ENCODE results near the gene MUC5AC. TPM values are rescaled to one million over a fixed set of nuclear protein-coding genes. Genes with fewer than 3 reads are reported as not detected.
"Not testable (repeated sequence)": the region's sequence is repeated elsewhere in the genome, so short reads cannot be mapped to it uniquely, and the experiment has no call there.

Gene MUC5AC
- polyA plus RNA-seq, 1 donor from 2014 or later = not detected

DNA sequence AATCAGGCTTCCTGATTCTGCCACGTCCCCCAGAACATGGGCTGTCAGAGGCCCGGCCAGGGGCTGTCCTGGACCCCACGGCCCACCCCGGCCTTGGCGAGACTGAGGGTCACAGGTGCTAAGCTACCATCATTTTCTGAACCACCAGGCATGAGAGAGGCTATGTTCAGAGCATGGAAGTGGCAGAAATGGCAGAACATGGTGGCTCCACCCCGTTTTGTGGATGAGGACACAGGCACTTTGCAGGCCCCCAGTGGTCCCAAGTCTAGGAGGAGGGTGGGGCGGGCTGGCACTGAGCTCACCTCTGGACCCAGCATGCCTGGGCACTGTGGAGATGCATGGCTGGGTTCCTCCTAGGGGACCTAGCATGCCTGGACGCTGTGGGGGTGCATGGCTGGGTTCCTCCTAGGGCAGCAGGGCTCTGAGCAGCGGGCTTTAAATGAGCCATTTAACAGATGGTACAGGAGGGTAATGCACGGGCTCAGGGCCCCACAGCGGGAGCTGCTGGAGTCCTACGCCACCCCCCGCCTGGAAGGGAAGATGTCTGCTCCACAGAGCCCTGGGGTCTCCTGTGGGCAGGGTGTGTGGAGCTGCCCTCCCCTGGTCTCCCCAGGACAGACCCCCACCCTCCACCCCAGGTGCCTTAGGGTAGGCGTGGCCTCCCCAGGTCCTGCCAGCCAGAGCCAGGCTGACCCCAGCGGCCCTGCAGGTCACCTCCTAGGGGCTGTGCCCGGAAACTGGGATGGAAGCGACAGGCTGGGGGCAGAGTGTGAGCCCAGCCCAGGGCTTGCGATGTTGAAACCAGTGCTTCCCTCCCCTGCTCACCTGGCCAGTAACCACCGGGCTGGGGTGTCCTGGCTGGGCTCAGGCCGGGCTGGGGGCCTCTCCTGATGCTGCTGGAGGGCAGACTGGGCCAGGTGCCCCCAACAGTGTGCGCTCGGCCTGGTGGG is 6.1 kb upstream of the MUC5AC start:
- H3K4me1 Mint-ChIP-seq = peaks cover 0 to 6% (median 4%) of the 10 kb centered on the region in 3 donors
- H3K27ac Mint-ChIP-seq = no peak overlapping the region
- H3K9me3 Mint-ChIP-seq = no peaks in the 10 kb centered on the region
- H3K4me3 Mint-ChIP-seq = no peak overlapping the region
- H3K36me3 Mint-ChIP-seq = no peaks in the 10 kb centered on the region
- H3K27me3 Mint-ChIP-seq = peaks cover 6% of the 10 kb centered on the region

DNA sequence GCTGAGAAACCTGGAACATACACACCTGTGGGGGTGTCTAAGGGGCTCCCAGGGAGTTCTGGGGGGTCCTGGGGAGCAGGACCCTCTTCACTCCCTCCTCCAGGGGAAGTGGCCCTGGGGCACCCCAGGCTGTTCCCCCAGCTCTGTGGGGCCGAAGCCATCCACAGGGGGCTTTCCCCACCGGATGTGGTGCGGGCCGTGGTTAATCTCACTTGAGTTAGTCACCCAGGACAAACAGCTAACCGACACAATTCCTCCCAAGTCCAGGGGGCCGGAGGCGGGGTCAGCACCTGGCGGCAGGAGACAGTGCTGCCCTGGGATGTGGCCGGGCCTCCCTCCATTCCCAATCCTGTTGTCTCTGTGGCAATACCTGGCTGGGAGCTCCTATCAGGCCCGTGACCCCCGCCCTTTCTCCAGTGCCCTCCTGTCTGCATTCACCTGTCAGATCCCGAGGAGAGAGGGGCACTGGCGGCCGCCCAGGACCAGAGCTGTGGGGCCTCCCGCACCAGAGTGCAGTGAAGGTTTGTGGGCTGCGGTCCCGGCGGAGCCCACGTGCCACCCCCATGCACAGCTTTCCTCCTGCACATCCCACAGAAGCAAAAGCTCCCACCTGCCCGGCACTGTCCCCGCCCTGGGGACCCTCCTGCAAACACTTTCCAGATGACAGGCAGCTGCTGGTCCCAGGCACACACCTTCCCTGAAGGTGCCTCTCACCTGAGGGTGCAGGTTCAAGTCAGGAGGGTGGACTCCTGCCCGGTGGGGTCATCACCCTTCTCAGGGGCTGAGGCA is 5.2 kb upstream of the MUC5AC start:
- H3K4me3 Mint-ChIP-seq = no peak overlapping the region
- H3K36me3 Mint-ChIP-seq = no peaks in the 10 kb centered on the region
- peak overlapping the region in 1 of 3 donors; percentile 20 for H3K27ac Mint-ChIP-seq
- H3K9me3 Mint-ChIP-seq = no peaks in the 10 kb centered on the region
- H3K4me1 Mint-ChIP-seq = peaks cover 0 to 6% (median 4%) of the 10 kb centered on the region in 3 donors
- H3K27me3 Mint-ChIP-seq = peaks cover 6% of the 10 kb centered on the region

DNA sequence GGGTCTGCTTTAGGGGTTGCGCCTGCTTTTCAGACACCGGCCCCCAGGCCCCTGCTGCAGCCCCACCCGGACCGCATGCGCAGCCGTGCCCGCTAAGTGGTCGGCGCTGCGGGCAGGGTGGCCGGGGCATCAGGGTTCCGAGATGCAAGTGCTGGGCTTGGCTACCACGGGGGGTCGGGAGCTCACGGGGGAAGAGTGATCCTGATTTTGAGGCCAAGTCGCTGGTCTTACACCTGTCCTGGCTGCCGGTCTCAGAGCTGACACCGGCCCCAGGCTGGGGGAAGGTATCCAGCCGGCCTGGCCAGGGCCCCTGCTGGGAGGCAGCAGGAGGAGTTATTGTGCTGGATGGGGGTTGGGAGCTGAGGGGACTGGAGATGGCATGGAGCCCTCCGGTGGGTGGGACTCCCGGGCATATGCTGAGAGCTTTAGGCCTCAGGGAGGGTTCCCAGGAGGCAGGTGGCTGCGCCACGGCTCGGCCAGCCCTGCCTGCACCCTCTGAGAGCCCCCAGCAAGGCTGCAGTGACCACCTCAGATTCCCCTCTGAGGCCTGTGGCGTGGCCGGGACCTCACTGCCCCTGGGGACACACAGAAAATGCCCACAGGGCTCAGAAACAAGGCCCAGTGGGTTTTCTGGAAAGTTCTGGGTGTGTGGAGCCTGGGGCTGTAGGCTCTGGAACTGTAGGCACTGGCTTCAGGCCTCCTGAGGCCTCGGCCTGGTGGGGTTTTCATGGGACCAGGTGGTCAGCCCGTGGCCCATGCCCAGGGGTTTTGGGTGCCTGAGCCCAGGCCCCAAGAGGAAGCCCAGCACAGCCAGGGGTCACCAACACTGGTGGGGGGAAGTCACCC is 4.4 kb upstream of the MUC5AC start:
- no peak overlapping the region for H3K4me3 Mint-ChIP-seq
- H3K36me3 Mint-ChIP-seq = no peaks in the 10 kb centered on the region
- peaks cover 0 to 6% (median 4%) of the 10 kb centered on the region in 3 donors for H3K4me1 Mint-ChIP-seq
- H3K9me3 Mint-ChIP-seq = no peaks in the 10 kb centered on the region
- H3K27me3 Mint-ChIP-seq = peaks cover 6% of the 10 kb centered on the region
- H3K27ac Mint-ChIP-seq = no peak overlapping the region

DNA sequence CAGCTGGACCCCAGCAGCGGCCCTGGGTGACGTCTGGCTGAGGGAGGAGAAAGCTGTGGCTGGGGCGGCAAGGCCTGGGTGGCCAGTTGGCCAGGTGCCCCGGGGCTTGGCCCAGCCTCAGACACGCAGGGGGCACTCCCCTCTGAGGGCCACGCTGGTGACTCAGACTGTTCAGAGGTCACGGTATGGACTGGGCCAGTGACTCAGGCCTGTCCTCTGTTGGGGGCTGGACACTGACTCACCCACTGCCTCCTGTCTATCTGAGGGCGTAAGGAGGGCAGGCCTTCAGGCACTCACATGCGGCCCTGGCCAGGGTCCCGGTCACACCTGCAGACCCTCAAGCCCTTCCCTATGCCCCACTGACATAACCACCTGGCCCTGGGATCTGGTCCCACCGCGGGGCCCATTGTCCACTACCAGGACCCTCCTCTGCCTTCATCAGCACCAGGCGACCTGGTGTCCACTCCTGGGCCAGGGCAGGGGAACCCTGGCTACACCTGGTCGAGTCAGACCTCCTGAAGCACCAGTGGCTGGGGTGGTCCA is 3.7 kb upstream of the MUC5AC start:
- Mint-ChIP-seq H3K4me3 (no peak overlapping the region), H3K9me3 (no peaks in the 10 kb centered on the region), H3K36me3 (no peaks in the 10 kb centered on the region), H3K4me1 (peaks cover 0 to 6% (median 4%) of the 10 kb centered on the region in 3 donors), H3K27me3 (peaks cover 6% of the 10 kb centered on the region), H3K27ac (no peak overlapping the region)

DNA sequence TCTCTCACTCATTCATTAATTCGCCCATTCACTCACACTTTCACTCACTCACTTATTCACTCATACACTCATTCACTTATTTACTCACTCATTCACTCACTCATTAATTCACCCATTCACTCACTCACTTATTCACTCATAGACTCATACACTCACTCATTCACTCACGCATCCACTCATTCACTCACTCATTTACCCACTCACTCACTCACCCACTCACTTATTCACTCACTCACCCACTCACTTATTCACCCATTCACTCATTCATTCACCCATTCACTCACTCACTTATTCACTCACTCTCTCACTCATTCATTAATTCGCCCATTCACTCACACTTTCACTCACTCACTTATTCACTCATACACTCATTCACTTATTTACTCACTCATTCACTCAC is 3.1 kb upstream of the MUC5AC start:
- not testable (repeated sequence) for H3K4me1 Mint-ChIP-seq, H3K9me3 Mint-ChIP-seq, H3K4me3 Mint-ChIP-seq, H3K27me3 Mint-ChIP-seq, H3K36me3 Mint-ChIP-seq, H3K27ac Mint-ChIP-seq

DNA sequence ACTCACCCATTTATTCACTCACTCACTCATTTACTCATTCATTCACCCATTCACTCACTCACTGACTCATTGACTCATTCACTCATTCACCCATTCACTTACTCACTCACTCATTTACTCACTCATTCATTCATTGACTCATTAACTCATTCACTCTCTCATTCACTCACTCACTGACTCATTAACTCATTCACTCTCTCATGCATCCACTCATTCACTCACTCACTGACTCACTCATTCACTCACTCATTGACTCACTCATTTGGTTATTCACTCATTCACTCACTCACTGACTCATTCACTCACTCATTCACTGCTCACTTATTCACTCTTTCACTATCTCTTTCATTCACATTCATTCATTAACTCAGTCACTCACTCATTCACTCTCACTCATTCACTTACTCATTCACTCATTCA is 2.5 kb upstream of the MUC5AC start:
- H3K27me3 Mint-ChIP-seq = peaks cover 4% of the 10 kb centered on the region

DNA sequence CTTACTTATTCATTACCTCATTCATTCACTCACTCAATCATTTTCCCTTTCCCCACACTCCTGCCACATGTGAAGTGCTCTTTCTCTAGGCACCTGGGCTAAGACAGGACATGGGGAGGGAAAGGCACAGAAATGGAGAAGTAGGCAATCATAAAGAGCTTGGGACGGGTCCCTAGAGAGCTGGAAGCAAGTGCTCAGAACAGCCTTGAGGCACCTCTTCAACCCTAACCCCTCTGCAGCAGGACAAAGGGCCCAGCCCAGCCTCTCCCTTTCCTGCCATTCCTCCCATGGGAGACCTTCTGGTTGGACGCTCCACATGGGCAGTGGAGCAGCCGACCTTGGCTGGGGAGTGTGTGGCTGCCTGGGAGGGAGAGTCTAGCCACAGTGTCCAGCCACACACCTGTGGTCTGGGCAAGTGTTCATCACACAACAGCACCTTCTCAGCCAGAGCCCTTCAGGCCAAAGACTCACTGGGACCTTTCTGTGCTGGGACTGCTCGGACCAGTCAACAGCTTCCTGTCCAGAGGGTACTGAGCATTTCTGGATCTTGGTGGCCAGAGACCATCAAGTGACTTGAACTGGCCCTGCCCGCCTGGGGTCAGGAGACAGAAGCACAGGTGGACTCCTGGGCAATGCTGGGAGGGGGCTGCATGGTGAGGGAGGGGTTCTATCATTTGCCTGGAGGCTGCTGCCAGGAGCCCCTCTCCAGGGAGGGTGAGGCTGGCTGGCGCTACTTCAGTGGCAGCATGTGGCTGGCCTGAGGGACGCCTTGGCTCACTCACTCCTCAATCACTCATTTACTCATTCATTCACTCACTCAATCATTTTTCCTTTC is 1.0 kb upstream of the MUC5AC start:
- Mint-ChIP-seq H3K4me1 (peaks cover 0 to 6% (median 4%) of the 10 kb centered on the region in 3 donors), H3K27ac (no peak overlapping the region), H3K36me3 (no peaks in the 10 kb centered on the region), H3K27me3 (no peaks in the 10 kb centered on the region), H3K4me3 (no peak overlapping the region), H3K9me3 (no peaks in the 10 kb centered on the region)

More for the DNA sequence above, 2.5 kb upstream of the MUC5AC start:
- no peak overlapping the region for H3K4me3 Mint-ChIP-seq
- no peaks in the 10 kb centered on the region for H3K36me3 Mint-ChIP-seq
- no peak overlapping the region for H3K27ac Mint-ChIP-seq
- no peaks in the 10 kb centered on the region for H3K9me3 Mint-ChIP-seq
- H3K4me1 Mint-ChIP-seq = peaks cover 0 to 6% (median 4%) of the 10 kb centered on the region in 3 donors

DNA sequence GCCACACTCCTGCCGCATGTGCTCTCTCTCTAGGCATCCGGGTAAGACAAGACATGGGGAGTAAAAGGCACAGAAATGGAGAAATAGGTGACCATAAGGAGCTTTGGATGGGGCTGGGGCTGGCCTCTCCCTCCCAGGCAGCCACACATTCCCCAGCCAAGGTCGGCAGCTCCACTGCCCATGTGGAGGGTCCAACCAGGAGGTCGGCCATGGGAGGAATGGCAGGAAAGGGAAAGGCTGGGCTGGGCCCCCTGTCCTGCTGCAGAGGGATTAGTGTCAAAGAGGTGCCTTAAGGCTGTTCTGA is 460 bp upstream of the MUC5AC start:
- no peak overlapping the region for H3K4me3 Mint-ChIP-seq
- no peaks in the 10 kb centered on the region for H3K27me3 Mint-ChIP-seq
- H3K27ac Mint-ChIP-seq = no peak overlapping the region
- H3K9me3 Mint-ChIP-seq = no peaks in the 10 kb centered on the region
- H3K4me1 Mint-ChIP-seq = peaks cover 0 to 5% (median 4%) of the 10 kb centered on the region in 3 donors
- H3K36me3 Mint-ChIP-seq = no peaks in the 10 kb centered on the region

DNA sequence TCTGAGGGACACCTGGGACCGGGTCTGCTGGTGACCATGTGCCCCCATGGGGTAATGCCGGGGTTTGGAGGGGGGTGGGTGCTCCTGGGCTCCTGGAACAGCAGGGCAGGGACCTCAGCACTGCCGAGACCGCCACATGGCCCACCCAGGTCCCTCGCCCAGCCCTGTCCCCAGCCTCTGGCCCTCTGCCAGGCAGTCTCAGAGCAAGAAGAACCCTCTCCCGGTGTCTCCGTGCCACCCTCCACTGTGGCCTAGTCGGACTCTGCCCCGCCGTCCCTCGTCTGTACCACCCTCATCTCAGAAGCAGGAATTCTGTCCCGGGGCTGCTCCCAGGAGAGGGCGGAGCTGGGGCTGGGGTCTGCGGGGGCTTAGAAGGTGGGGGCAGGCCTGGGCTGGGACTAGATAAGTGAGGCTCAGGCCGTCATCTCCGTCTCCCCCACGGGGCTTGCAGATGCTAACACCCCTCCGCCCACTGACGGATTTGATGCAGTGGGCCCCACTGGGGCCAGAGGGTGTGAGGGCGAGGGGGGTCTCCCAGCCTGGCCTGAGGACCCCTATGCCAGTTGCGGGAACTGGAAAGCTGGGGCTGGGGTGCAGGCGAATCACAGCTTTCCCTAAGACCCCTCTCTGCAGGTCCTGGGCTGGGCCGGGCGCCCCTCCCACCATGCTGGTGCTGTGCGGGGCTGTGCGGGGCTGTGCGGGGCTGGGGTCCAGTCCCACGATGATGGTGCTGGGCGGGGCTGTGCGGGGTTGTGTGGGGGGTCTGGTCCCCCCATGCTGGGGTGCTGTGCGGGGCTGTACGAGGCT is 1.1 kb downstream of the MUC5AC start:
- Mint-ChIP-seq H3K9me3 (no peaks in the 10 kb centered on the region), H3K27me3 (no peaks in the 10 kb centered on the region), H3K36me3 (no peaks in the 10 kb centered on the region), H3K4me1 (no peaks in the 10 kb centered on the region), H3K4me3 (no peak overlapping the region), H3K27ac (no peak overlapping the region)

DNA sequence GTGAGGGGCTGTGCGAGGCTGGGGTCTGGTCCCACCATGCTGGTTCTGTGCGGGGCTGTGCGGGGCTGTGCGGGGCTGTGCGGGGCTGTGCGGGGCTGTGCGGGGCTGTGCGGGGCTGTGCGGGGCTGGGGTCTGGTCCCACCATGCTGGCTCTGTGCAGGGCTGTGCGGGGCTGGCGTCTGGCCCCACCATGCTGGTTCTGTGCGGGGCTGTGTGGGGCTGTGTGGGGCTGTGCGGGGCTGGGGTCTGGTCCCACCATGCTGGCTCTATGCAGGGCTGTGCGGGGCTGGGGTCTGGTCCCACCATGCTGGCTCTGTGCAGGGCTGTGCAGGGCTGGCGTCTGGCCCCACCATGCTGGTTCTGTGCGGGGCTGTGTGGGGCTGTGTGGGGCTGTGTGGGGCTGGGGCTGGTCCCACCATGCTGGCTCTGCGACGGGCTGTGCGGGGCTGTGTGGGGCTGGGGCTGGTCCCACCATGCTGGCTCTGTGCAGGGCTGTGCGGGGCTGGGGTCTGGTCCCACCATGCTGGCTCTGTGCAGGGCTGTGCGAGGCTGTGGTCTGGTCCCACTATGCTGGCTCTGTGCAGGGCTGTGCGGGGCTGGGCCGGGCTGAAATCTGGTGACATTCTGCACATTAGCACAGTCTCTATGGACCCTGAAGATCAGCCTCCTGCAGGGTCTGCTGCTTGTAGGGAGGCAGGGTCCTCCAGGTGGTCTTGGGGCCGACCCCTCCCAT is 1.9 kb downstream of the MUC5AC start:
- not testable (repeated sequence) for H3K36me3 Mint-ChIP-seq, H3K4me3 Mint-ChIP-seq, H3K27me3 Mint-ChIP-seq, H3K9me3 Mint-ChIP-seq, H3K27ac Mint-ChIP-seq, H3K4me1 Mint-ChIP-seq

DNA sequence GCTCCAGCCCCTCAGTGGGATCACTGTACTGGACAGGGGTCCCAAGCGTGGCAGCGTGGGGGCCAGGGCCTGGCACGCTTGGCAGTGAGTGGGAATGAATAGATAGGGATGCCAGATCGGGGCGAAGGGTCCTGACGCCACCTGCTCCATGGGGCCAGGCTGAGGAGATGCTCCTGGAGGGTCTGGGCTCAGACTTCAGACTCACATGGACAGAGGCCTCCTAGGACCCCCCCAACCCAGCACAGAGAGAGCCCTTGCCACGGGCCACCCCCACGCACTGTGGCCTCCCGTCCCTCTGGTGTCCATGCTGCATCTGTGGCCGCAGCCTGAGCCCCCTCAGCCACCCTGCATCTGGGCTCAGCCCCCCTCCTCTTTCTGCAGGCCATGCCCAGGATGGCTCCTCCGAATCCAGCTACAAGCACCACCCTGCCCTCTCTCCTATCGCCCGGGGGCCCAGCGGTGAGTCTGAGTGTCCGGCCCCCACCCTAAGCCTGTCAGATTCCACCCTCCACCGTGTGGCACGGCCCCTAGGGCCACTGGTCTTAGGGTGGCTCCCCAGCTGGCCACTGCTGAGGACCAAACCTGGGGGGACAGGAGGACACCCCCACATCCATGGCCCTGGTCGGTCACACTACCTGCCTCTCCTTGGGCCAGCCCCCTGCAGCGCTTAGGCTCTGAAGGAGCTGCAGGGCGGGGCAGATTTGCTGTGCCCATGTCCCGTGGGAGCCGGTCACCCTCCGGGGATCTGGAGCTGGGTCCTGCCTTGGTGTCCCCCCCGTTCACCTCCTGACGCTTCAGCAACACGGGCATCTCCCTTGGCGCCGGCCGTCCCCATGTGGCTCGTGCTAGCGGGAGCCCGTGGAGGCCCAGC is 2.7 kb downstream of the MUC5AC start:
- H3K27me3 Mint-ChIP-seq = no peaks in the 10 kb centered on the region
- H3K9me3 Mint-ChIP-seq = no peaks in the 10 kb centered on the region
- H3K4me3 Mint-ChIP-seq = no peak overlapping the region
- no peaks in the 10 kb centered on the region for H3K4me1 Mint-ChIP-seq
- no peak overlapping the region for H3K27ac Mint-ChIP-seq
- no peaks in the 10 kb centered on the region for H3K36me3 Mint-ChIP-seq

DNA sequence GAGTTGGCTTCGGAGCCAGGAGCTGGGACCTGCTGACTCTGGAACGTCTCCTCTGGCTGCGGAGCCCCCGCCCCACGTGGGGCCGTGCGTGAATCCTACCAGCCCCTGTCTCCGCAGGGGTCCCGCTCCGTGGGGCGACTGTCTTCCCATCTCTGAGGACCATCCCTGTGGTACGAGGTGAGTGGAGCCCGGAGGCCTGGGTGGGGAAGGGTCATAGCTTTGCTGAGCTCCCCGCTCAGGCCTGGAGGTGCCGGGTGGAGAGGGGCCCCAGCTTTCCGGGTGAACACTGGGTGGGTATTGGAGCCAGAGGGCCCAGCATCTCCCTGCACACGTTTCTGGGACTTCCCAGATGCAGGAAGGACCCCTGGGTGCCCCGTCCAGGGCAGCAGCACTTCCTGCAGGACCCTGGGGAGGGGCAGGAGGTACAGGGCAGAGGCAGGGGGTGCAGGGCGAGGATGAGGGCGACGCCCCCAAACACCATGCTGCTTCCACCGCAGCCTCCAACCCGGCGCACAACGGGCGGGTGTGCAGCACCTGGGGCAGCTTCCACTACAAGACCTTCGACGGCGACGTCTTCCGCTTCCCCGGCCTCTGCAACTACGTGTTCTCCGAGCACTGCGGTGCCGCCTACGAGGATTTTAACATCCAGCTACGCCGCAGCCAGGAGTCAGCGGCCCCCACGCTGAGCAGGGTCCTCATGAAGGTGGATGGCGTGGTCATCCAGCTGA is 3.8 kb downstream of the MUC5AC start:
- H3K36me3 Mint-ChIP-seq = no peaks in the 10 kb centered on the region
- no peaks in the 10 kb centered on the region for H3K4me1 Mint-ChIP-seq
- no peak overlapping the region for H3K4me3 Mint-ChIP-seq
- H3K27me3 Mint-ChIP-seq = no peaks in the 10 kb centered on the region
- H3K27ac Mint-ChIP-seq = no peak overlapping the region
- H3K9me3 Mint-ChIP-seq = no peaks in the 10 kb centered on the region

All from IgD-negative memory B cell (primary cell).